WERI-Rb-1 (cell line): ENCODE results near the gene TESK2.

Source experiments
- DNase-seq: peaks from one replicate; pipeline ENCODE4 v3.0.0-alpha.2; 2020
- H3K27ac ChIP-seq: fragments of 250-450 bp; sonication (Bioruptor Pico); 2 replicates; pipeline ENCODE4 v1.5.1; 2020; ENCODE audit warnings: mild to moderate bottlenecking, moderate library complexity
- H3K27me3 ChIP-seq: fragments of 250-450 bp; sonication (Bioruptor Pico); 2 replicates; pipeline ENCODE4 v1.5.1; 2021; ENCODE audit warnings: mild to moderate bottlenecking, low read depth, moderate library complexity; ENCODE audit not compliant: insufficient read depth, severe bottlenecking
- H3K36me3 ChIP-seq: fragments of 250-450 bp; sonication (Bioruptor Pico); 2 replicates; pipeline ENCODE4 v1.5.1; 2020; ENCODE audit warnings: mild to moderate bottlenecking, moderate library complexity
- H3K4me3 ChIP-seq: 2 replicates; pipeline ENCODE4 v1.5.1; 2011; ENCODE audit warnings: low read depth, mild to moderate bottlenecking, control low read depth, low read length
- H3K9me3 ChIP-seq: fragments of 250-450 bp; sonication (Bioruptor Pico); 2 replicates; pipeline ENCODE4 v1.5.1; 2021; ENCODE audit warnings: mild to moderate bottlenecking, moderate library complexity; ENCODE audit not compliant: severe bottlenecking
- CTCF ChIP-seq: IDR thresholded peaks from 2 replicates; pipeline ENCODE4 v1.5.1; 2011; ENCODE audit warnings: low read depth, mild to moderate bottlenecking, control low read depth, inconsistent platforms, low read length

Gene TESK2

GRCh38 chr1:45317166-45317565 lies 173.8 kb downstream of the TESK2 start:
- peak overlapping the region; percentile 44 for H3K4me3 ChIP-seq
- TF ChIP-seq CTCF, result no peak
- H3K27ac ChIP-seq, result peak overlapping the region; percentile 60
- DNase-seq, result peak; percentile 88
- H3K36me3 ChIP-seq, result peaks cover 10% of the 10 kb centered on the region
- H3K27me3 ChIP-seq, result no peaks in the 10 kb centered on the region
- peaks cover 6% of the 10 kb centered on the region for H3K9me3 ChIP-seq

- no peaks in the 10 kb centered on the region for H3K36me3 ChIP-seq
- DNase-seq, result no peak
- H3K9me3 ChIP-seq, result peaks cover 6% of the 10 kb centered on the region
- no peaks in the 10 kb centered on the region for H3K27me3 ChIP-seq
- no peak overlapping the region for H3K4me3 ChIP-seq
- no peak overlapping the region for H3K27ac ChIP-seq
- TF ChIP-seq CTCF, result no peak
These were observed 176.7 kb downstream of the TESK2 start for GRCh38 chr1:45314266-45314665.

- H3K36me3 ChIP-seq, result no peaks in the 10 kb centered on the region
- H3K27me3 ChIP-seq, result no peaks in the 10 kb centered on the region
- no peaks in the 10 kb centered on the region for H3K9me3 ChIP-seq
- H3K27ac ChIP-seq, result no peak overlapping the region
- DNase-seq, result no peak
- TF ChIP-seq CTCF, result no peak
- no peak overlapping the region for H3K4me3 ChIP-seq
These were observed 184.1 kb downstream of the TESK2 start for GRCh38 chr1:45306905-45307304.

GRCh38 chr1:45306319-45306718 lies 184.6 kb downstream of the TESK2 start:
- no peak overlapping the region for H3K27ac ChIP-seq
- no peak overlapping the region for H3K4me3 ChIP-seq
- no peak for DNase-seq

GRCh38 chr1:45305231-45305630 lies 185.7 kb downstream of the TESK2 start:
- no peak overlapping the region for H3K4me3 ChIP-seq
- no peak for TF ChIP-seq CTCF
- no peaks in the 10 kb centered on the region for H3K27me3 ChIP-seq
- no peaks in the 10 kb centered on the region for H3K9me3 ChIP-seq
- H3K27ac ChIP-seq, result no peak overlapping the region
- DNase-seq, result no peak
- H3K36me3 ChIP-seq, result no peaks in the 10 kb centered on the region

More at GRCh38 chr1:45306319-45306718, 184.6 kb downstream of the TESK2 start:
- H3K9me3 ChIP-seq, result no peaks in the 10 kb centered on the region
- no peaks in the 10 kb centered on the region for H3K27me3 ChIP-seq
- H3K36me3 ChIP-seq, result no peaks in the 10 kb centered on the region
- no peak for TF ChIP-seq CTCF

- no peaks in the 10 kb centered on the region for H3K27me3 ChIP-seq
- TF ChIP-seq CTCF, result no peak
- H3K27ac ChIP-seq, result peak overlapping the region; percentile 86
- H3K36me3 ChIP-seq, result no peaks in the 10 kb centered on the region
- no peak for DNase-seq
- no peaks in the 10 kb centered on the region for H3K9me3 ChIP-seq
- H3K4me3 ChIP-seq, result peak overlapping the region; percentile 77
These were observed 186.5 kb downstream of the TESK2 start for GRCh38 chr1:45304311-45305081.
